ENCODE measurements around the gene FAM53B.

The FAM53B gene

GRCh38 chr10:124641282-124642087 is 102.7 kb downstream of the FAM53B start:
- Histone ChIP-seq H3K9me3 (ENCODE audit: control insufficient read depth, insufficient read depth, low read depth, low read length) (no peaks in the 10 kb centered on the region), H3K36me3 (ENCODE audit: control insufficient read depth, insufficient read depth, low read length) (no peaks in the 10 kb centered on the region), H3K4me3 (ENCODE audit: low read depth, low read length) (no peak overlapping the region), H3K9ac (ENCODE audit: low read length) (no peak overlapping the region), H3K27me3 (ENCODE audit: control insufficient read depth, insufficient read depth, low read length) (no peaks in the 10 kb centered on the region), H3K27ac (ENCODE audit: low read depth, low read length) (no peak overlapping the region), H3K4me1 (ENCODE audit: control insufficient read depth, insufficient read depth, low read length) (peaks cover 5% of the 10 kb centered on the region; the same call in 1 of the 2 replicates)

- Histone ChIP-seq H3K36me3 (ENCODE audit: control insufficient read depth, insufficient read depth, low read length) (no peaks in the 10 kb centered on the region), H3K9me3 (ENCODE audit: control insufficient read depth, insufficient read depth, low read depth, low read length) (no peaks in the 10 kb centered on the region), H3K4me1 (ENCODE audit: control insufficient read depth, insufficient read depth, low read length) (peaks cover 5% of the 10 kb centered on the region; the same call in 1 of the 2 replicates), H3K27me3 (ENCODE audit: control insufficient read depth, insufficient read depth, low read length) (no peaks in the 10 kb centered on the region), H3K9ac (ENCODE audit: low read length) (no peak overlapping the region), H3K27ac (ENCODE audit: low read depth, low read length) (no peak overlapping the region), H3K4me3 (ENCODE audit: low read depth, low read length) (no peak overlapping the region)
Observed at GRCh38 chr10:124640538-124641231, 103.5 kb downstream of the FAM53B start.

GRCh38 chr10:124640056-124640455 is 104.1 kb downstream of the FAM53B start:
- H3K27ac ChIP-seq (ENCODE audit: low read depth, low read length), result no peak overlapping the region
- no peak overlapping the region for H3K4me3 ChIP-seq (ENCODE audit: low read depth, low read length)
- H3K9me3 ChIP-seq (ENCODE audit: control insufficient read depth, insufficient read depth, low read depth, low read length), result no peaks in the 10 kb centered on the region
- peaks cover 5% of the 10 kb centered on the region; the same call in 1 of the 2 replicates for H3K4me1 ChIP-seq (ENCODE audit: control insufficient read depth, insufficient read depth, low read length)
- no peaks in the 10 kb centered on the region for H3K36me3 ChIP-seq (ENCODE audit: control insufficient read depth, insufficient read depth, low read length)
- H3K9ac ChIP-seq (ENCODE audit: low read length), result no peak overlapping the region
- H3K27me3 ChIP-seq (ENCODE audit: control insufficient read depth, insufficient read depth, low read length), result no peaks in the 10 kb centered on the region

- Histone ChIP-seq H3K27ac (ENCODE audit: low read depth, low read length) (no peak overlapping the region), H3K9ac (ENCODE audit: low read length) (no peak overlapping the region), H3K27me3 (ENCODE audit: control insufficient read depth, insufficient read depth, low read length) (no peaks in the 10 kb centered on the region), H3K36me3 (ENCODE audit: control insufficient read depth, insufficient read depth, low read length) (no peaks in the 10 kb centered on the region), H3K4me1 (ENCODE audit: control insufficient read depth, insufficient read depth, low read length) (peaks cover 5% of the 10 kb centered on the region; the same call in 1 of the 2 replicates), H3K9me3 (ENCODE audit: control insufficient read depth, insufficient read depth, low read depth, low read length) (no peaks in the 10 kb centered on the region), H3K4me3 (ENCODE audit: low read depth, low read length) (no peak overlapping the region)
Observed at GRCh38 chr10:124639646-124640045, 104.5 kb downstream of the FAM53B start.

DNA sequence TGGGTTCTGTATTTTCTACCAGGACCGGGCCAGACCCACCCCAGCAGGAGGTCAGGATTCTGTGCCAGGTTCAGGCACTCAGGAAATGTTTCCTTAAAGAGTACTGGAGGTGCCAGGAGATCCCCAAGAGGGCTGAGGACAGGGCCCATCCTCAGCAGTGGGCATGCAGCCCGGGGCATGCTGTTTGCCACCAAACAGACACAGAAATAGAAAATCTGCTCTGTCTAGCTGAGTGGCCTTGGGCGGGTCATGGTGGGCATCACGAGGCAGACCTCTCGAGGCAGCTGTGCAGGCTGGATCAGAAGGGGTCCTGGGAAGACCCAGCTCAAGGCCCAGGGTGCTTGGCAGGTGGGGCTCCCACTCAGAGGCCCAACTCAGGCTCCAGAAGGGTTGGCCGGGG is 105.0 kb downstream of the FAM53B start:
- peaks cover 5% of the 10 kb centered on the region; the same call in 1 of the 2 replicates for H3K4me1 ChIP-seq (ENCODE audit: control insufficient read depth, insufficient read depth, low read length)
- H3K4me3 ChIP-seq (ENCODE audit: low read depth, low read length), result no peak overlapping the region
- H3K9ac ChIP-seq (ENCODE audit: low read length), result no peak overlapping the region
- no peak overlapping the region for H3K27ac ChIP-seq (ENCODE audit: low read depth, low read length)
- no peaks in the 10 kb centered on the region for H3K9me3 ChIP-seq (ENCODE audit: control insufficient read depth, insufficient read depth, low read depth, low read length)
- no peaks in the 10 kb centered on the region for H3K27me3 ChIP-seq (ENCODE audit: control insufficient read depth, insufficient read depth, low read length)
- H3K36me3 ChIP-seq (ENCODE audit: control insufficient read depth, insufficient read depth, low read length), result no peaks in the 10 kb centered on the region

GRCh38 chr10:124637746-124638145 is 106.4 kb downstream of the FAM53B start:
- peaks cover 5% of the 10 kb centered on the region; the same call in 1 of the 2 replicates for H3K4me1 ChIP-seq (ENCODE audit: control insufficient read depth, insufficient read depth, low read length)
- no peak overlapping the region for H3K4me3 ChIP-seq (ENCODE audit: low read depth, low read length)
- H3K36me3 ChIP-seq (ENCODE audit: control insufficient read depth, insufficient read depth, low read length), result no peaks in the 10 kb centered on the region
- no peak overlapping the region for H3K9ac ChIP-seq (ENCODE audit: low read length)
- H3K27me3 ChIP-seq (ENCODE audit: control insufficient read depth, insufficient read depth, low read length), result no peaks in the 10 kb centered on the region
- H3K9me3 ChIP-seq (ENCODE audit: control insufficient read depth, insufficient read depth, low read depth, low read length), result no peaks in the 10 kb centered on the region
- 0 out of 2 replicates have a peak overlapping the region, but pooled peaks have one; percentile 20 for H3K27ac ChIP-seq (ENCODE audit: low read depth, low read length)

DNA sequence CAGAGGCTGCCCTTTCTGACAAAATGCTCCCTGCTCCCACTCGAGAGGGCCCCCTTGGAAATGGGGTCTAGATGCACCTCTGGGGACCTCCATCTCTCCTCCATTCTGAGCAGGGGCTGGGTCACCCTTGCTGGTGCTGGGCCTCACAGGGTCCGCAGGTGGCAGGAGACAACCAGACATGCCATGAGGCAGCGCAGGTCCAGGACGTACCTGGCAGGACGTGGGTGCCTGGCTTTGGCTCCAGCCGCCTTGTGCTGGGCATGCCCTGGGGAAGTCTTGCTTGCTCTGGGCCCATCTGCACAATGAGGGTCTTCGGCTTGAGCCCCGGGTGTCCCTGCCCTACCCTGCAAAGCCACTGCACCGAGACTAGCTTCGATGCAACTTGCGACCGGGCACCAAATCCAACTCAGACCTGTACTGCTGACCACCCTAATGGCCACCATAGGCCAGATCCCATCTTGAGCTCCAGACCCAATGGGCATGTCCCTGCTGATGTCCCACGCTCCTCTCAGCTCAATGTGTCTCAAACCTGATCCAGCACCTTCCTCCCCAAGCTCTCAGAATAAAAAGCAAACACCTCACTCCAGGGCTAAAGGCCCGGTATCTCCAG is 107.0 kb downstream of the FAM53B start:
- Histone ChIP-seq H3K4me1 (ENCODE audit: control insufficient read depth, insufficient read depth, low read length) (peaks cover 5% of the 10 kb centered on the region; the same call in 1 of the 2 replicates), H3K27me3 (ENCODE audit: control insufficient read depth, insufficient read depth, low read length) (no peaks in the 10 kb centered on the region), H3K27ac (ENCODE audit: low read depth, low read length) (0 out of 2 replicates have a peak overlapping the region, but pooled peaks have one; percentile 20), H3K4me3 (ENCODE audit: low read depth, low read length) (no peak overlapping the region), H3K36me3 (ENCODE audit: control insufficient read depth, insufficient read depth, low read length) (no peaks in the 10 kb centered on the region), H3K9me3 (ENCODE audit: control insufficient read depth, insufficient read depth, low read depth, low read length) (no peaks in the 10 kb centered on the region), H3K9ac (ENCODE audit: low read length) (no peak overlapping the region)

DNA sequence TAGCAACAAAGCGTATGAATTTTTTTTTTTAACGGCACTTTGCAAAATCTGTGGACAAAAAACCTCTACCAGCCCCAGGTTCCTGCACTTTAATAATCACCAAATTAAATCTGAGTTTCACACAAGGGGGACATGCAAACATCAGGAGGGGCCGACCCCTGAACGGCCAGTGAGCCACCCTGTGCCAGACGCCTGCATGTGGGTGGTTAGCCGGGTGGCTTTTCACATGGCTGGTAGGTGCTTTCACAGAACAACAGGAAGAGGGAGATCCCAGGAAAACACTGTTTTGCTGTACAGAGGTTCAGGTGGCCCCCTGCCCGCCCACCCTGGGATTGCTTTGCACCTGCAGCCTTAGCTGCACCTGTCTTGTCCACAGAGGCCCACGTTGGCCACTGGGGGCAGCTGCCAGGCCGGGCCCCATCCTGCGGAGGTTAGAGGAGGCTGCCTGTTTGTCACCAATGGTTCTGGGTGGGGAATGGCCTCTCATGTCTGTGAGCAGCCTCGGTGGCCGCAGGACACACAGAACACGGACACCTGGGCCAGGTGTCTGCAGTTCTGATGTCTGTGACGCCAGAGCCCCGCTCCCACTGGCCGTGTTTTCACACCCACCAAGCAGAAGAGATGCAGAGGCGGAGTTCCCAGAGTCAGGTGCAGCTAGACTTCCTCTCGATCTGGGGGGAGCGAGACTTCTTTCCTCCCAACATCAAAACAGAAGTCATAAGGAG is 107.7 kb downstream of the FAM53B start:
- Histone ChIP-seq H3K27me3 (ENCODE audit: control insufficient read depth, insufficient read depth, low read length) (no peaks in the 10 kb centered on the region), H3K36me3 (ENCODE audit: control insufficient read depth, insufficient read depth, low read length) (no peaks in the 10 kb centered on the region), H3K4me3 (ENCODE audit: low read depth, low read length) (no peak overlapping the region), H3K9ac (ENCODE audit: low read length) (no peak overlapping the region), H3K27ac (ENCODE audit: low read depth, low read length) (no peak overlapping the region), H3K9me3 (ENCODE audit: control insufficient read depth, insufficient read depth, low read depth, low read length) (no peaks in the 10 kb centered on the region), H3K4me1 (ENCODE audit: control insufficient read depth, insufficient read depth, low read length) (peaks cover 5% of the 10 kb centered on the region; the same call in 1 of the 2 replicates)

GRCh38 chr10:124632566-124632965 is 111.6 kb downstream of the FAM53B start:
- Histone ChIP-seq H3K27ac (ENCODE audit: low read depth, low read length) (no peak overlapping the region), H3K9me3 (ENCODE audit: control insufficient read depth, insufficient read depth, low read depth, low read length) (no peaks in the 10 kb centered on the region), H3K27me3 (ENCODE audit: control insufficient read depth, insufficient read depth, low read length) (no peaks in the 10 kb centered on the region), H3K4me1 (ENCODE audit: control insufficient read depth, insufficient read depth, low read length) (peaks cover 21% of the 10 kb centered on the region), H3K4me3 (ENCODE audit: low read depth, low read length) (no peak overlapping the region), H3K36me3 (ENCODE audit: control insufficient read depth, insufficient read depth, low read length) (no peaks in the 10 kb centered on the region), H3K9ac (ENCODE audit: low read length) (no peak overlapping the region)

DNA sequence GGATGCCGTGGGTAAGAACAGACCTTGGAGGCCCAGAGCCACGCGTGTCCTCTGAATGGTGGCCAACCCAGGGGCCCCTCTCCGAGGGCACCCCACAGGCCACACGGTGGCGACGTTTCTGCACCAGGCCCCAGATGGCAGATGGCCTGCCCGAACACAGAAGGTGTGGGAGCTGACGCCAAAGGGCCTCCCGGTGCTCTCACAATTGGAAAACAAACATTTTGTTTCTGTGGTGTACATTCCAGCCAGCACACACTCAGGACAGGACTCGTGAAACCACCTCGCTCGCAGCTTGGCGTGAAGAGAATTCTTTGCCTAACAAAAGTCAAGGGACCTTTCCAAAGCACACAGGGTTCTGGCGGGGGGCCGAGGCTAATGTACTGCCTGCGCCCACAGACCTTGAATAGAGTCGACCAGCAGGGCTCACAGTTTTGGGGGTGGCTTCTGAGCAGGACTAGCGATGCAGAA is 112.1 kb downstream of the FAM53B start:
- H3K9me3 ChIP-seq (ENCODE audit: control insufficient read depth, insufficient read depth, low read depth, low read length), result no peaks in the 10 kb centered on the region
- H3K4me1 ChIP-seq (ENCODE audit: control insufficient read depth, insufficient read depth, low read length), result peaks cover 26% of the 10 kb centered on the region
- H3K4me3 ChIP-seq (ENCODE audit: low read depth, low read length), result no peak overlapping the region
- H3K9ac ChIP-seq (ENCODE audit: low read length), result no peak overlapping the region
- H3K27ac ChIP-seq (ENCODE audit: low read depth, low read length), result no peak overlapping the region
- no peaks in the 10 kb centered on the region for H3K27me3 ChIP-seq (ENCODE audit: control insufficient read depth, insufficient read depth, low read length)
- H3K36me3 ChIP-seq (ENCODE audit: control insufficient read depth, insufficient read depth, low read length), result no peaks in the 10 kb centered on the region

Data from HUES6 (cell line).